ENCODE measurements around the gene MSANTD1. TPM values are rescaled to one million over a fixed set of nuclear protein-coding genes. Genes with fewer than 3 reads are reported as not detected.

The MSANTD1 gene
- total and polyA plus RNA-seq, 10 of the 15 experiments (the other 5 are each of a cell fraction or from before 2014, with no cell fraction given), result 0.07 to 0.87 (median 0.22) TPM; not detected in 2

DNA sequence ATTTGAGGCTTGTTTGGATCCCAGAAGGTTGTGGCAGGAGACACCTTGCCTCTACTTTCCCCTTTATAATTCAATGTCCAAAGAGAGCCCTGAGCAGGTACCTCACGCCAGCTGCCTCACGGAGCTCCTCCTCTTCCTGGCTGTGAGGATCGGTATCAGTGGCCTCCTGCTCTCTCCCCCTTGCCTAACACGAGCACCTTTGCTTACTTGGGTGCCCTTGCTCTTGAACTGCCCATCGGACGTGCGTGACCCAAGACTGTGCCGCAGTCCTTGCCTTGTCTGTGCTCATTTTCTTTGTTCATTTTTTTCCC is 27.8 kb upstream of the MSANTD1 start (continued):
- TF ChIP-seq, protein P1, sequence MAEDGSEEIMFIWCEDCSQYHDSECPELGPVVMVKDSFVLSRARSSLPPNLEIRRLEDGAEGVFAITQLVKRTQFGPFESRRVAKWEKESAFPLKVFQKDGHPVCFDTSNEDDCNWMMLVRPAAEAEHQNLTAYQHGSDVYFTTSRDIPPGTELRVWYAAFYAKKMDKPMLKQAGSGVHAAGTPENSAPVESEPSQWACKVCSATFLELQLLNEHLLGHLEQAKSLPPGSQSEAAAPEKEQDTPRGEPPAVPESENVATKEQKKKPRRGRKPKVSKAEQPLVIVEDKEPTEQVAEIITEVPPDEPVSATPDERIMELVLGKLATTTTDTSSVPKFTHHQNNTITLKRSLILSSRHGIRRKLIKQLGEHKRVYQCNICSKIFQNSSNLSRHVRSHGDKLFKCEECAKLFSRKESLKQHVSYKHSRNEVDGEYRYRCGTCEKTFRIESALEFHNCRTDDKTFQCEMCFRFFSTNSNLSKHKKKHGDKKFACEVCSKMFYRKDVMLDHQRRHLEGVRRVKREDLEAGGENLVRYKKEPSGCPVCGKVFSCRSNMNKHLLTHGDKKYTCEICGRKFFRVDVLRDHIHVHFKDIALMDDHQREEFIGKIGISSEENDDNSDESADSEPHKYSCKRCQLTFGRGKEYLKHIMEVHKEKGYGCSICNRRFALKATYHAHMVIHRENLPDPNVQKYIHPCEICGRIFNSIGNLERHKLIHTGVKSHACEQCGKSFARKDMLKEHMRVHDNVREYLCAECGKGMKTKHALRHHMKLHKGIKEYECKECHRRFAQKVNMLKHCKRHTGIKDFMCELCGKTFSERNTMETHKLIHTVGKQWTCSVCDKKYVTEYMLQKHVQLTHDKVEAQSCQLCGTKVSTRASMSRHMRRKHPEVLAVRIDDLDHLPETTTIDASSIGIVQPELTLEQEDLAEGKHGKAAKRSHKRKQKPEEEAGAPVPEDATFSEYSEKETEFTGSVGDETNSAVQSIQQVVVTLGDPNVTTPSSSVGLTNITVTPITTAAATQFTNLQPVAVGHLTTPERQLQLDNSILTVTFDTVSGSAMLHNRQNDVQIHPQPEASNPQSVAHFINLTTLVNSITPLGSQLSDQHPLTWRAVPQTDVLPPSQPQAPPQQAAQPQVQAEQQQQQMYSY (CRISPR knock-in tag; IDR thresholded peaks at IDR 0.05), result no peak

GRCh38 chr4:3221996-3222395 is 27.0 kb upstream of the MSANTD1 start:
- DNase-seq (ENCODE audit: low read depth, low spot score) (no peak), FAIRE-seq (no peak), ATAC-seq (no peak)
- ChIA-PET CTCF (interaction anchor here (1.4 kb wide), 1 partner anchor 20 kb away, joined by 5 read pairs; no protein-coding TSS in a partner anchor), SMC1A (ENCODE audit: uncharacterized antibody, unreplicated experiment) (no interaction called here), POLR2A (no interaction called here), RAD21 (ENCODE audit: unreplicated experiment) (no interaction called here)
- H4K20me1 ChIP-seq (ENCODE audit: control insufficient read depth, insufficient read depth), result no peaks in the 10 kb centered on the region
- H3K4me1 ChIP-seq (ENCODE audit: control insufficient read depth, insufficient read depth, low read length), result no peaks in the 10 kb centered on the region
- no peak overlapping the region for H3K27ac ChIP-seq (ENCODE audit: control insufficient read depth, insufficient read depth)
- TF ChIP-seq MXI1 (IDR thresholded peaks at IDR 0.05; ENCODE audit: low read depth, low read length) (no peak), BCLAF1 (IDR thresholded peaks at IDR 0.05) (no peak)
- TF ChIP-seq, protein P2, sequence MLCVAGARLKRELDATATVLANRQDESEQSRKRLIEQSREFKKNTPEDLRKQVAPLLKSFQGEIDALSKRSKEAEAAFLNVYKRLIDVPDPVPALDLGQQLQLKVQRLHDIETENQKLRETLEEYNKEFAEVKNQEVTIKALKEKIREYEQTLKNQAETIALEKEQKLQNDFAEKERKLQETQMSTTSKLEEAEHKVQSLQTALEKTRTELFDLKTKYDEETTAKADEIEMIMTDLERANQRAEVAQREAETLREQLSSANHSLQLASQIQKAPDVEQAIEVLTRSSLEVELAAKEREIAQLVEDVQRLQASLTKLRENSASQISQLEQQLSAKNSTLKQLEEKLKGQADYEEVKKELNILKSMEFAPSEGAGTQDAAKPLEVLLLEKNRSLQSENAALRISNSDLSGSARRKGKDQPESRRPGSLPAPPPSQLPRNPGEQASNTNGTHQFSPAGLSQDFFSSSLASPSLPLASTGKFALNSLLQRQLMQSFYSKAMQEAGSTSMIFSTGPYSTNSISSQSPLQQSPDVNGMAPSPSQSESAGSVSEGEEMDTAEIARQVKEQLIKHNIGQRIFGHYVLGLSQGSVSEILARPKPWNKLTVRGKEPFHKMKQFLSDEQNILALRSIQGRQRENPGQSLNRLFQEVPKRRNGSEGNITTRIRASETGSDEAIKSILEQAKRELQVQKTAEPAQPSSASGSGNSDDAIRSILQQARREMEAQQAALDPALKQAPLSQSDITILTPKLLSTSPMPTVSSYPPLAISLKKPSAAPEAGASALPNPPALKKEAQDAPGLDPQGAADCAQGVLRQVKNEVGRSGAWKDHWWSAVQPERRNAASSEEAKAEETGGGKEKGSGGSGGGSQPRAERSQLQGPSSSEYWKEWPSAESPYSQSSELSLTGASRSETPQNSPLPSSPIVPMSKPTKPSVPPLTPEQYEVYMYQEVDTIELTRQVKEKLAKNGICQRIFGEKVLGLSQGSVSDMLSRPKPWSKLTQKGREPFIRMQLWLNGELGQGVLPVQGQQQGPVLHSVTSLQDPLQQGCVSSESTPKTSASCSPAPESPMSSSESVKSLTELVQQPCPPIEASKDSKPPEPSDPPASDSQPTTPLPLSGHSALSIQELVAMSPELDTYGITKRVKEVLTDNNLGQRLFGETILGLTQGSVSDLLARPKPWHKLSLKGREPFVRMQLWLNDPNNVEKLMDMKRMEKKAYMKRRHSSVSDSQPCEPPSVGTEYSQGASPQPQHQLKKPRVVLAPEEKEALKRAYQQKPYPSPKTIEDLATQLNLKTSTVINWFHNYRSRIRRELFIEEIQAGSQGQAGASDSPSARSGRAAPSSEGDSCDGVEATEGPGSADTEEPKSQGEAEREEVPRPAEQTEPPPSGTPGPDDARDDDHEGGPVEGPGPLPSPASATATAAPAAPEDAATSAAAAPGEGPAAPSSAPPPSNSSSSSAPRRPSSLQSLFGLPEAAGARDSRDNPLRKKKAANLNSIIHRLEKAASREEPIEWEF (IDR thresholded peaks at IDR 0.05; ENCODE audit: insufficient replicate concordance, low read depth, low read length), result no peak
- TF ChIP-seq, protein P3, sequence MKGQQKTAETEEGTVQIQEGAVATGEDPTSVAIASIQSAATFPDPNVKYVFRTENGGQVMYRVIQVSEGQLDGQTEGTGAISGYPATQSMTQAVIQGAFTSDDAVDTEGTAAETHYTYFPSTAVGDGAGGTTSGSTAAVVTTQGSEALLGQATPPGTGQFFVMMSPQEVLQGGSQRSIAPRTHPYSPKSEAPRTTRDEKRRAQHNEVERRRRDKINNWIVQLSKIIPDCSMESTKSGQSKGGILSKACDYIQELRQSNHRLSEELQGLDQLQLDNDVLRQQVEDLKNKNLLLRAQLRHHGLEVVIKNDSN (IDR thresholded peaks at IDR 0.05; ENCODE audit: borderline replicate concordance, extremely low read length, insufficient read depth, low read depth, low read length), result no peak
- no peak overlapping the region for H3K9ac ChIP-seq (ENCODE audit: control insufficient read depth, insufficient read depth, low read length)
- BruUV-seq (replicated peaks), result no TSS peak
- H3K79me2 ChIP-seq (ENCODE audit: control insufficient read depth, insufficient read depth, low read length), result no peaks in the 10 kb centered on the region
- H3K4me2 ChIP-seq (ENCODE audit: control insufficient read depth, insufficient read depth), result no peak overlapping the region
- intact Hi-C loops (cut with micrococcal nuclease; ENCODE audit: unreplicated experiment) (no loop called here), in situ Hi-C loops (cut with MboI) (no loop called here)
- H3K27me3 ChIP-seq (replicated peaks in 1 of 2; ENCODE audit: control insufficient read depth in 2 of 2, insufficient read depth in 2 of 2, low read length in 1 of 2), result no peaks in the 10 kb centered on the region
- H2AFZ ChIP-seq (ENCODE audit: control insufficient read depth, low read depth, low read length), result no peak overlapping the region
- no peak overlapping the region for H3K4me3 ChIP-seq
- 94% methylated on average over 12 of the region's 12 CpGs for WGBS (ENCODE audit: insufficient coverage, insufficient replicate concordance, low lambda C conversion rate, missing lambda C conversion rate)
- H3K9me3 ChIP-seq (replicated peaks; ENCODE audit: control insufficient read depth, insufficient read depth, low read length), result no peaks in the 10 kb centered on the region
- peaks cover 41 to 55% of the 10 kb centered on the region in 2 experiments for H3K36me3 ChIP-seq (ENCODE audit: control insufficient read depth in 2 of 2, insufficient read depth in 2 of 2, low read length in 1 of 2)
